K562 (cell line): Measurements from ENCODE around the gene KIF25. TPM values are rescaled to one million over a fixed set of nuclear protein-coding genes. Genes with fewer than 3 reads are reported as not detected.

Source experiments
- ATAC-seq: fragments of 200-7000 bp; cut with Tn5 transposase; 3 replicates; pipeline ENCODE4 v1.9.1; 2020; ENCODE audit warnings: moderate library complexity
- BruUV-seq: library from RNA; stranded (reverse); fragments of 400-500 nt; replicated peaks from 2 replicates; lab custom pipeline; 2021; lab: Mats Ljungman, UMichigan
- CTCF ChIA-PET: fragments of 300-600 bp; formaldehyde crosslinking; extraction: SDS; loops from one replicate; lab custom pipeline; 2021; ENCODE audit warnings: low intra/inter-chr PET ratio; lab: Yijun Ruan, JAX
- POLR2A ChIA-PET: fragments of 300-600, 350-650 bp; sonication (Branson Sonifier 250); formaldehyde crosslinking; extraction: SDS; loops from one replicate; lab custom pipeline; 2021; ENCODE audit warnings: antibody characterized with exemption, inconsistent platforms; lab: Yijun Ruan, JAX
- DNase-seq, 4 experiments: peaks; one replicate each; pipeline versions ENCODE4 v3.0.0 to v3.0.0-alpha.2; 2011 to 2018; ENCODE audit warnings: low spot score in 3 of 4, mixed read lengths in 3 of 4; ENCODE audit errors: extremely low read depth in 1 of 4
- FAIRE-seq: peaks from 2 replicates; lab custom pipeline; 2011; peaks lifted over from hg19 to GRCh38; lab: Jason Lieb, UNC
- H2AFZ ChIP-seq: 2 replicates; pipeline ENCODE4 v1.6.0; 2011; ENCODE audit warnings: low read depth, low read length, control low read depth, inconsistent platforms
- H3K27ac ChIP-seq: fragments of 200-600 bp; 3 replicates; pipeline ENCODE4 v1.8.0; 2011; ENCODE audit warnings: low read depth, mild to moderate bottlenecking, control low read depth, inconsistent platforms, low read length, moderate library complexity, mixed read lengths; ENCODE audit errors: extremely low read depth
- H3K27me3 ChIP-seq, 2 experiments: fragments of 300-600 bp in 1 of 2; 2 replicates in 1 of 2; 3 replicates in 1 of 2; pipeline versions ENCODE4 v1.6.0 to v1.8.0; 2011; ENCODE audit warnings: inconsistent platforms in 2 of 2, low read length in 2 of 2, mild to moderate bottlenecking in 1 of 2, mixed read lengths in 1 of 2, moderate library complexity in 1 of 2; ENCODE audit not compliant: control insufficient read depth in 2 of 2, insufficient read depth in 2 of 2
- H3K36me3 ChIP-seq: fragments of 300-600 bp; 3 replicates; pipeline ENCODE4 v1.8.0; 2011; ENCODE audit warnings: mild to moderate bottlenecking, low read length, inconsistent platforms; ENCODE audit not compliant: control insufficient read depth, insufficient read depth
- H3K4me1 ChIP-seq, 2 experiments: fragments of 200-600 bp in 1 of 2; replicated peaks in 1 of 2; 2 replicates in 1 of 2; 3 replicates in 1 of 2; pipeline versions ENCODE4 v1.5.1 to v1.8.0; 2011; ENCODE audit warnings: inconsistent platforms in 2 of 2, low read length in 2 of 2, mild to moderate bottlenecking in 1 of 2, mixed read lengths in 1 of 2, moderate library complexity in 1 of 2; ENCODE audit not compliant: control insufficient read depth in 2 of 2, insufficient read depth in 2 of 2
- H3K4me2 ChIP-seq: 2 replicates; pipeline ENCODE4 v1.6.1; 2011; ENCODE audit warnings: low read length, control low read depth, inconsistent platforms, mixed read lengths; ENCODE audit not compliant: insufficient read depth
- H3K4me3 ChIP-seq: fragments of 200-600 bp; sonication (generic), shearing (Covaris generic); 2 replicates; pipeline ENCODE4 v1.5.1; 2016; ENCODE audit warnings: control low read depth, inconsistent platforms
- H3K79me2 ChIP-seq: fragments of 200-600 bp; 3 replicates; pipeline ENCODE4 v1.8.0; 2011; ENCODE audit warnings: low read length, inconsistent platforms; ENCODE audit not compliant: control insufficient read depth, insufficient read depth
- H3K9ac ChIP-seq, 2 experiments: 2 replicates each; pipeline versions ENCODE4 v1.6.0 to v1.6.1; 2011; ENCODE audit warnings: low read depth in 2 of 2, low read length in 2 of 2, control low read depth in 1 of 2, inconsistent platforms in 1 of 2, mild to moderate bottlenecking in 1 of 2, mixed read lengths in 1 of 2; ENCODE audit not compliant: insufficient read depth in 1 of 2
- H3K9me1 ChIP-seq: one replicate; pipeline ENCODE4 v1.6.0; 2011; ENCODE audit warnings: inconsistent platforms, mild to moderate bottlenecking, low read length, moderate library complexity; ENCODE audit not compliant: control insufficient read depth, insufficient read depth
- H3K9me3 ChIP-seq: replicated peaks from 2 replicates; pipeline ENCODE4 v1.5.1; 2011; ENCODE audit warnings: low read depth, low read length, inconsistent platforms; ENCODE audit not compliant: control insufficient read depth, insufficient read depth
- H4K20me1 ChIP-seq: replicated peaks from 2 replicates; pipeline ENCODE4 v1.6.1; 2011; ENCODE audit warnings: low read length, inconsistent platforms, mixed read lengths; ENCODE audit not compliant: control insufficient read depth, insufficient read depth
- ADNP ChIP-seq: fragments of 200-800 bp; sonication (Bioruptor generic); IDR thresholded peaks from 2 replicates; pipeline ENCODE4 v1.6.1; 2016; ENCODE audit warnings: missing genetic modification characterization, missing compliant biosample characterization
- ATF1 ChIP-seq, 2 experiments: fragments of 450-650 bp in 1 of 2; IDR thresholded peaks; 2 replicates each; pipeline ENCODE4 v1.6.1; 2016; ENCODE audit warnings: missing compliant biosample characterization in 1 of 2, missing genetic modification characterization in 1 of 2
- CTCFL ChIP-seq: IDR thresholded peaks from 2 replicates; pipeline ENCODE4 v1.6.1; 2011; ENCODE audit warnings: borderline replicate concordance, low read depth, mild to moderate bottlenecking, moderate library complexity, low read length; ENCODE audit not compliant: insufficient read depth, poor library complexity, severe bottlenecking
- FUS ChIP-seq: fragments of 200-400 bp; formaldehyde crosslinking; optimal IDR thresholded peaks from 2 replicates; pipeline ENCODE3; 2017; ENCODE audit warnings: low read depth, low read length
- GTF2A2 ChIP-seq: IDR thresholded peaks from 2 replicates; pipeline ENCODE4 v1.6.1; 2016; ENCODE audit warnings: mild to moderate bottlenecking, missing genetic modification characterization, missing compliant biosample characterization
- HDAC8 ChIP-seq: fragments of 450-650 bp; IDR thresholded peaks from 2 replicates; pipeline ENCODE4 v1.6.1; 2016; ENCODE audit warnings: mild to moderate bottlenecking, missing genetic modification characterization, moderate library complexity, missing compliant biosample characterization
- HEY1 ChIP-seq: fragments of 250-450 bp; sonication (Bioruptor Pico); IDR thresholded peaks from 2 replicates; pipeline ENCODE4 v1.5.0; 2020; ENCODE audit warnings: mild to moderate bottlenecking, moderate library complexity, borderline replicate concordance
- MAFK ChIP-seq: IDR thresholded peaks from 2 replicates; pipeline ENCODE4 v1.6.1; 2011; ENCODE audit warnings: low read length, improper control_type of control experiment
- PHB2 ChIP-seq: fragments of 450-650 bp; IDR thresholded peaks from 2 replicates; pipeline ENCODE4 v1.6.1; 2017; ENCODE audit warnings: low read depth
- POLR2G ChIP-seq: fragments of 200-400 bp; formaldehyde crosslinking; IDR thresholded peaks from 2 replicates; pipeline ENCODE4 v1.6.1; 2017; ENCODE audit warnings: low read depth, mild to moderate bottlenecking, antibody characterized with exemption, low read length, moderate library complexity
- STAG1 ChIP-seq: sonication (generic); formaldehyde crosslinking; IDR thresholded peaks from 2 replicates; pipeline ENCODE4 v1.5.0; 2020; ENCODE audit warnings: missing genetic modification reagents, borderline replicate concordance
- TEAD1 ChIP-seq, 2 experiments: fragments of 450-650 bp in 1 of 2; sonication (generic) in 1 of 2; formaldehyde crosslinking; IDR thresholded peaks; 2 replicates each; pipeline versions ENCODE4 v1.4.0 to v1.8.0; 2020 to 2022; ENCODE audit warnings: mild to moderate bottlenecking in 2 of 2, missing genetic modification reagents in 1 of 2
- XRCC4 ChIP-seq: IDR thresholded peaks from one replicate; pipeline ENCODE4 v1.6.1; 2011; ENCODE audit not compliant: insufficient read depth, insufficient read length; ENCODE audit errors: extremely low read depth
- ZNF347 ChIP-seq: fragments of 450-650 bp; formaldehyde crosslinking; IDR thresholded peaks from 2 replicates; pipeline ENCODE4 v1.4.0; 2020; ENCODE audit warnings: low read depth, mild to moderate bottlenecking, moderate library complexity
- ZNF41 ChIP-seq: fragments of 250-450 bp; sonication (Bioruptor Pico); conservative IDR thresholded peaks from 2 replicates; pipeline ENCODE4 v1.4.0; 2020; ENCODE audit warnings: mild to moderate bottlenecking
- ZNF644 ChIP-seq: fragments of 200-800 bp; sonication (Bioruptor generic); IDR thresholded peaks from 2 replicates; pipeline ENCODE4 v1.6.1; 2016; ENCODE audit warnings: low read depth, missing genetic modification characterization, missing compliant biosample characterization
- WGBS: fragments of 100-300 bp; shearing (Covaris generic); methylation state at CpG from one replicate; pipeline ENCODE4 v1.1.6; 2016; ENCODE audit warnings: low coverage, mixed read lengths; ENCODE audit not compliant: insufficient coverage; ENCODE audit errors: missing lambda C conversion rate; 5-methylcytosine and 5-hydroxymethylcytosine counted together
- in situ Hi-C: fragments of 300-500 bp; cut with MboI; formaldehyde crosslinking; loops from 4 replicates; pipeline ENCODE4 v1.15.0; 2018; ENCODE audit warnings: inconsistent platforms, mixed read lengths
- intact Hi-C: fragments of 100-400 bp; cut with micrococcal nuclease; formaldehyde crosslinking; loops from 2 replicates; pipeline ENCODE4 v1.14.2; 2022
- polyA plus RNA-seq, 8 experiments: library from polyadenylated mRNA; depleted of rRNA in 4 of 8; stranded (reverse) in 5 of 8; unstranded in 3 of 8; fragments of >200 nt; fragmentation: Nextera tagmentation in 2 of 8; fragmentation: Illumina TruSeq in 1 of 8; extraction: Ambion mirVana in 2 of 8; extraction: Trizol in 1 of 8; gene quantifications; 2 replicates each; pipeline versions ENCODE4 v1.2.1 to v1.2.3, GENCODE V29; 2011 to 2014; ENCODE audit warnings: inconsistent platforms in 1 of 8, missing spikeins in 1 of 8
- total RNA-seq, 7 experiments: library from RNA; depleted of rRNA in 6 of 7; stranded (reverse); fragments of >200 nt in 6 of 7; fragmentation: Illumina TruSeq in 2 of 7; extraction: Trizol in 2 of 7; gene quantifications; 2 replicates each; pipeline versions ENCODE4 v1.2.1 to v1.2.3, GENCODE V29; 2011 to 2021; ENCODE audit warnings: low replicate concordance in 1 of 7

Gene KIF25
- total and polyA plus RNA-seq, 9 of the 15 experiments (the other 6 are each of a cell fraction or from before 2014, with no cell fraction given) = 0.04 to 0.49 (median 0.23) TPM; not detected in 5

GRCh38 chr6:167966540-167966905, 30.9 kb upstream of the KIF25 start:
- BruUV-seq = no TSS peak
- H3K27me3 ChIP-seq = no peaks in the 10 kb centered on the region
- peaks cover 0 to 7% of the 10 kb centered on the region in 2 experiments; a peak in 1 of 5 replicates for H3K4me1 ChIP-seq
- intact Hi-C loops (no loop called here), in situ Hi-C loops (no loop called here)
- H3K4me3 ChIP-seq = no peak overlapping the region
- H2AFZ ChIP-seq = no peak overlapping the region
- H3K9ac ChIP-seq = no peak overlapping the region
- no peak overlapping the region for H3K27ac ChIP-seq
- H3K4me2 ChIP-seq = no peak overlapping the region
- WGBS = 95% methylated on average over 8 of the region's 8 CpGs
- H3K79me2 ChIP-seq = no peaks in the 10 kb centered on the region
- peaks cover 88% of the 10 kb centered on the region for H3K36me3 ChIP-seq
- CTCF ChIA-PET = no interaction called here
- H4K20me1 ChIP-seq = no peaks in the 10 kb centered on the region; the same call in 1 of the 2 replicates
- FAIRE-seq = no peak
- POLR2A ChIA-PET = no interaction called here
- no peak for ATAC-seq
- no peaks in the 10 kb centered on the region for H3K9me3 ChIP-seq
- TF ChIP-seq FUS (no peak), HEY1 (CRISPR knock-in tag) (no peak), GTF2A2 (tag) (no peak)
- H3K9me1 ChIP-seq = peaks cover 3% of the 10 kb centered on the region
- DNase-seq = no peak

GRCh38 chr6:167968091-167968490, 29.4 kb upstream of the KIF25 start:
- peak; percentile 88 for ATAC-seq
- no peak for TF ChIP-seq ZNF347 (CRISPR knock-in tag)
- no peak for TF ChIP-seq ZNF41 (CRISPR knock-in tag)
- no peak for TF ChIP-seq ZNF644 (tag)
- TF ChIP-seq ATF1 (CRISPR knock-in tag; IDR thresholded peaks at IDR 0.05) = no peak
- TF ChIP-seq ATF1 (tag; IDR thresholded peaks at IDR 0.05) = no peak
- TF ChIP-seq TEAD1 (CRISPR knock-in tag; IDR thresholded peaks at IDR 0.05) = no peak
- TF ChIP-seq XRCC4 = no peak
- peak; percentile 75 for TF ChIP-seq CTCFL
- no peak for TF ChIP-seq MAFK
- no peak for TF ChIP-seq PHB2
- TF ChIP-seq ADNP (tag) = no peak
- TF ChIP-seq POLR2G = no peak
- no peak for TF ChIP-seq STAG1 (CRISPR knock-in tag)
- no peak for TF ChIP-seq HDAC8 (tag)

More at GRCh38 chr6:167968091-167968490, 29.4 kb upstream of the KIF25 start:
- Histone ChIP-seq H3K9me1 (peaks cover 3% of the 10 kb centered on the region), H3K4me3 (no peak overlapping the region), H3K9me3 (no peaks in the 10 kb centered on the region), H3K4me1 (peaks cover 0 to 3% of the 10 kb centered on the region in 2 experiments; a peak in 1 of 5 replicates), H3K4me2 (no peak overlapping the region), H4K20me1 (no peaks in the 10 kb centered on the region; the same call in 1 of the 2 replicates), H3K36me3 (peaks cover 73% of the 10 kb centered on the region), H2AFZ (no peak overlapping the region), H3K27me3 (no peaks in the 10 kb centered on the region; a peak in 1 of 5 replicates), H3K27ac (no peak overlapping the region), H3K9ac (no peak overlapping the region), H3K79me2 (no peaks in the 10 kb centered on the region)
- FAIRE-seq = peak; percentile 72
- in situ Hi-C loops (no loop called here), intact Hi-C loops (no loop called here)
- WGBS = 63% methylated on average over 6 of the region's 6 CpGs
- no TSS peak for BruUV-seq
- DNase-seq = peak; percentile 52 to 68 (median 64)
- CTCF ChIA-PET = no interaction called here
- POLR2A ChIA-PET = no interaction called here
